ENCODE measurements around the gene XXYLT1. TPM values are rescaled to one million over a fixed set of nuclear protein-coding genes. Genes with fewer than 3 reads are reported as not detected.

The XXYLT1 gene
- total and polyA plus RNA-seq, 9 of the 15 experiments (the other 6 are each of a cell fraction or from before 2014, with no cell fraction given): 1.9 to 18.9 (median 15.0) TPM

DNA sequence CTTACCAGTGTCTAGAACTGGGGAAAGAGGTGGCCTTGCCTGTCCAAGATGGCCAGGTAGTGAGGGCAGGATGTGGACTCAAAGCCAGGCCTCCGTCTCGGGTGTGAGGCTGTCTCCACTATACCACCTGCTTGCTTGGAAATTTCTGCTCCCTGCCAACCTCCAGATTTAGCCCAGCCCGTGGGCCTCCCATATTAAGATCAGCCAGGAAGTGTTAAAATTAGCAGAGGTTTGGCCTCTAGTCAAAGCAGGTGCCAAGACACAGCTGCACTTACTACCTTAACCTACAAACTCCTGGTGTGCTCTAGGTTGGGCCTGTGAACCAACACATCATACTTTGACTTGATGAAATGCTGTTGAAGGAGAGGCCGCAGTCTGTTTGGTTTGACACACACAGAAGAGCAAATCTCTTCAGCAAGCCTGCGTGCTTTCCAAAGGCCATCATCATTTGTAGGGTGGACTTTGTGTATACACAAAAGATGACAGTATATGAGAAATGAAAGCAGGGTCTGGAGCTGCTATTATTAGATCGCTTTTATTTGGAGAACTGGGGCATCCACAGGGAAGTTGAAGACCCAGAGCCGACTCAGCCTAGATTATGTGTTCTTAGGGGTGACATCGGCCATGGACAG is 206.5 kb downstream of the XXYLT1 start (continued):
- TF ChIP-seq, protein P1, sequence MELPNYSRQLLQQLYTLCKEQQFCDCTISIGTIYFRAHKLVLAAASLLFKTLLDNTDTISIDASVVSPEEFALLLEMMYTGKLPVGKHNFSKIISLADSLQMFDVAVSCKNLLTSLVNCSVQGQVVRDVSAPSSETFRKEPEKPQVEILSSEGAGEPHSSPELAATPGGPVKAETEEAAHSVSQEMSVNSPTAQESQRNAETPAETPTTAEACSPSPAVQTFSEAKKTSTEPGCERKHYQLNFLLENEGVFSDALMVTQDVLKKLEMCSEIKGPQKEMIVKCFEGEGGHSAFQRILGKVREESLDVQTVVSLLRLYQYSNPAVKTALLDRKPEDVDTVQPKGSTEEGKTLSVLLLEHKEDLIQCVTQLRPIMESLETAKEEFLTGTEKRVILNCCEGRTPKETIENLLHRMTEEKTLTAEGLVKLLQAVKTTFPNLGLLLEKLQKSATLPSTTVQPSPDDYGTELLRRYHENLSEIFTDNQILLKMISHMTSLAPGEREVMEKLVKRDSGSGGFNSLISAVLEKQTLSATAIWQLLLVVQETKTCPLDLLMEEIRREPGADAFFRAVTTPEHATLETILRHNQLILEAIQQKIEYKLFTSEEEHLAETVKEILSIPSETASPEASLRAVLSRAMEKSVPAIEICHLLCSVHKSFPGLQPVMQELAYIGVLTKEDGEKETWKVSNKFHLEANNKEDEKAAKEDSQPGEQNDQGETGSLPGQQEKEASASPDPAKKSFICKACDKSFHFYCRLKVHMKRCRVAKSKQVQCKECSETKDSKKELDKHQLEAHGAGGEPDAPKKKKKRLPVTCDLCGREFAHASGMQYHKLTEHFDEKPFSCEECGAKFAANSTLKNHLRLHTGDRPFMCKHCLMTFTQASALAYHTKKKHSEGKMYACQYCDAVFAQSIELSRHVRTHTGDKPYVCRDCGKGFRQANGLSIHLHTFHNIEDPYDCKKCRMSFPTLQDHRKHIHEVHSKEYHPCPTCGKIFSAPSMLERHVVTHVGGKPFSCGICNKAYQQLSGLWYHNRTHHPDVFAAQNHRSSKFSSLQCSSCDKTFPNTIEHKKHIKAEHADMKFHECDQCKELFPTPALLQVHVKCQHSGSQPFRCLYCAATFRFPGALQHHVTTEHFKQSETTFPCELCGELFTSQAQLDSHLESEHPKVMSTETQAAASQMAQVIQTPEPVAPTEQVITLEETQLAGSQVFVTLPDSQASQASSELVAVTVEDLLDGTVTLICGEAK (IDR thresholded peaks at IDR 0.05): no peak
- TF ChIP-seq, protein P1 (CRISPR knock-in tag; IDR thresholded peaks at IDR 0.05): no peak
- no peak for TF ChIP-seq BRF1 (IDR thresholded peaks at IDR 0.05; ENCODE audit: borderline replicate concordance, extremely low read depth, insufficient read length)
- TF ChIP-seq SETDB1 (IDR thresholded peaks at IDR 0.05; ENCODE audit: low read length): no peak
- TF ChIP-seq HNRNPH1 (optimal IDR thresholded peaks at IDR 0.05; ENCODE audit: low read depth, low read length): no peak

Data from K562 (cell line).